NT2/D1 (cell line): ENCODE measurements around the gene RHOV.

Experiments used
- SUZ12 ChIP-seq: IDR thresholded peaks from 2 replicates; pipeline ENCODE4 v1.6.1; 2011; ENCODE audit not compliant: insufficient read length, insufficient read depth; ENCODE audit errors: extremely low read depth
- YY1 ChIP-seq: IDR thresholded peaks from 2 replicates; pipeline ENCODE4 v1.6.1; 2011; ENCODE audit not compliant: insufficient read length, insufficient read depth
- ZNF274 ChIP-seq: IDR thresholded peaks from 2 replicates; pipeline ENCODE4 v1.6.1; 2011; ENCODE audit warnings: mild to moderate bottlenecking, low read depth, low read length

DNA sequence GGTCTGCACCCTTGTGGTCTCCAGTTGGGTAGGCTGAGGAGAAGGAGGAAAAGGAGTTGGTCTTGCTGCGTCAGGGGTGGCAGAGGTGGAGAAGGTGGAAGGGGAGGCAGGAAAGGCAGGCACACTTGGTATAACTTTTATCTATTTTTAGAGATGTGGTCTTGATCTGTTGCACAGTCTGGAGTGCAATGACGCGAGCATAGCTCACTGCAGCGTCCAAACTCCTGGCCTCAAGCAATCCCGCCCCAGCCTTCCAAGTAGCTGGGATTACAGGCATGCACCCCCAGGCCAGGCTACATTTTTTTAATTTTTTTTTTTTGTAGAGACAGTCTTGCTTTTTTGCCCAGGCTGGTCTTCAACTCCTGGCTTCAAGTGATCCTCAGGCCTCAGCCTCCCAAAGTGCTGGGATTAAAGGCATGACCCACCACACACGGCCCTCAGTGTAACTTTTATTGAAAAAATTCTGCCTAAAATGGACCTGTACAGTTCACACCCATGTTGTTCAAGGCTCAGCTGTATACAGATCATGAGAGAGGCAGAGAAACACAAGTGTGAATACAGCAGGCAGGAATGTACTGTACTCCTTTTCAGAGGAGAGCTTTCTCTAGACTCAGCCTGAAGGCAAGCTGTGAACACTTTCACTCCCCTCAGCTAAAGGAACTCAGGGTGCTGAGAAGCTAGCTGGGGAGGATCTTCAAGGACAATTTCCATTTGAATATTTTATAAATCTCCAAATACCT, 2.1 kb upstream of the RHOV start:
- TF ChIP-seq YY1 (no peak), SUZ12 (no peak), ZNF274 (no peak)
